PC-3 (cell line): ENCODE data around the gene MDGA2. TPM values are rescaled to one million over a fixed set of nuclear protein-coding genes. Genes with fewer than 3 reads are reported as not detected.
A peak's percentile ranks its signal among the peaks of the same experiment; 100 is the strongest.

Experiments used
- ATAC-seq: fragments of 200-7000 bp; cut with Tn5 transposase; 2 replicates; pipeline ENCODE4 v1.9.1; 2020; ENCODE audit warnings: mild to moderate bottlenecking, moderate library complexity
- BruUV-seq: library from RNA; stranded (reverse); fragments of 400-500 nt; replicated peaks from 2 replicates; lab custom pipeline; 2021; lab: Mats Ljungman, UMichigan
- CTCF ChIA-PET: fragments of 300-600 bp; sonication (Branson Sonifier 250); formaldehyde crosslinking; loops from one replicate; lab custom pipeline; 2022; ENCODE audit warnings: antibody characterized with exemption; lab: Charles Lee
- POLR2A ChIA-PET: fragments of 300-600 bp; sonication (Branson Sonifier 250); formaldehyde crosslinking; loops from one replicate; lab custom pipeline; 2022; ENCODE audit warnings: antibody characterized with exemption; ENCODE audit not compliant: unreplicated experiment; lab: Charles Lee
- DNase-seq: peaks from one replicate; pipeline ENCODE4 v3.0.0-alpha.2; 2015
- H2AFZ ChIP-seq: fragments of 300-600 bp; sonication (generic); 2 replicates; pipeline ENCODE4 v1.6.0; 2016; ENCODE audit warnings: antibody characterized with exemption, low read length
- H3F3A ChIP-seq: fragments of 300-600 bp; sonication (generic); one replicate; pipeline ENCODE4 v1.6.0; 2017; ENCODE audit warnings: antibody characterized with exemption, low read length, control low read depth, mild to moderate bottlenecking; ENCODE audit not compliant: unreplicated experiment
- H3K27ac ChIP-seq: fragments of 300-600 bp; sonication (generic); 2 replicates; pipeline ENCODE4 v1.5.1; 2016; ENCODE audit warnings: mild to moderate bottlenecking, low read length
- H3K27me3 ChIP-seq: fragments of 300-600 bp; sonication (generic); 2 replicates; pipeline ENCODE4 v1.6.1; 2016; ENCODE audit warnings: low read length, mixed read lengths
- H3K36me3 ChIP-seq: fragments of 300-600 bp; sonication (generic); 2 replicates; pipeline ENCODE4 v1.6.1; 2016; ENCODE audit warnings: low read depth, mixed run types, low read length, mixed read lengths
- H3K4me1 ChIP-seq: fragments of 300-600 bp; sonication (generic); 2 replicates; pipeline ENCODE4 v1.5.1; 2016; ENCODE audit warnings: low read length; ENCODE audit not compliant: insufficient read depth
- H3K4me2 ChIP-seq: fragments of 300-600 bp; sonication (generic); 2 replicates; pipeline ENCODE4 v1.6.0; 2016; ENCODE audit warnings: low read length
- H3K4me3 ChIP-seq: fragments of 300-600 bp; sonication (generic); 2 replicates; pipeline ENCODE4 v1.5.1; 2016; ENCODE audit warnings: mild to moderate bottlenecking, low read length, mixed read lengths
- H3K79me2 ChIP-seq: fragments of 300-600 bp; sonication (generic); 2 replicates; pipeline ENCODE4 v1.6.1; 2017; ENCODE audit warnings: low read length, mixed read lengths
- H3K9ac ChIP-seq: fragments of 300-600 bp; sonication (generic); 2 replicates; pipeline ENCODE4 v1.6.0; 2016; ENCODE audit warnings: mild to moderate bottlenecking, low read length
- H3K9me2 ChIP-seq: fragments of 300-600 bp; sonication (generic); replicated peaks from 2 replicates; pipeline ENCODE4 v1.6.1; 2016; ENCODE audit warnings: mixed run types, low read length, mixed read lengths
- H3K9me3 ChIP-seq: fragments of 300-600 bp; sonication (generic); 2 replicates; pipeline ENCODE4 v1.6.1; 2016; ENCODE audit warnings: low read length, mixed read lengths
- H4K20me1 ChIP-seq: fragments of 300-600 bp; sonication (generic); 2 replicates; pipeline ENCODE4 v1.6.1; 2016; ENCODE audit warnings: low read length, mixed read lengths
- EZH2 ChIP-seq: fragments of 300-600 bp; sonication (generic); IDR thresholded peaks from one replicate; pipeline ENCODE4 v1.6.1; 2017; ENCODE audit warnings: antibody characterized with exemption, mild to moderate bottlenecking, low read length; ENCODE audit not compliant: unreplicated experiment
- EZH2phosphoT487 ChIP-seq: fragments of 300-600 bp; sonication (generic); IDR thresholded peaks from 2 replicates; pipeline ENCODE4 v1.6.1; 2018; ENCODE audit warnings: mild to moderate bottlenecking, antibody characterized with exemption, low read length, borderline replicate concordance
- intact Hi-C: fragments of 100-400 bp; cut with micrococcal nuclease; formaldehyde crosslinking; loops from 2 replicates; pipeline ENCODE4 v1.9.0; 2023
- total RNA-seq: library from RNA; depleted of rRNA; stranded (reverse); fragments of >200 nt; gene quantifications from 2 replicates; pipeline ENCODE4 v1.2.3, GENCODE V29; 2014
- TF ChIP-seq, protein P1 (sequence below): fragments of 300-600 bp; sonication (generic); conservative IDR thresholded peaks from 2 replicates; pipeline ENCODE4 v1.5.1; 2017; ENCODE audit warnings: antibody characterized with exemption, low read depth, mild to moderate bottlenecking, low read length

The MDGA2 gene
- total RNA-seq, 1 experiment from 2014 or later, result 0.04 TPM

GRCh38 chr14:47012533-47013280 lies 662.7 kb downstream of the MDGA2 start:
- Histone ChIP-seq H3K36me3 (no peaks in the 10 kb centered on the region), H3F3A (no peaks in the 10 kb centered on the region), H3K4me2 (no peak overlapping the region), H3K27me3 (no peaks in the 10 kb centered on the region), H3K9me2 (no peaks in the 10 kb centered on the region), H3K79me2 (no peaks in the 10 kb centered on the region), H4K20me1 (no peaks in the 10 kb centered on the region), H2AFZ (no peak overlapping the region), H3K27ac (no peak overlapping the region), H3K4me1 (no peaks in the 10 kb centered on the region), H3K9ac (no peak overlapping the region), H3K4me3 (no peak overlapping the region), H3K9me3 (no peaks in the 10 kb centered on the region)
- ChIA-PET CTCF (no interaction called here), POLR2A (no interaction called here)
- no TSS peak for BruUV-seq
- TF ChIP-seq, protein P1, sequence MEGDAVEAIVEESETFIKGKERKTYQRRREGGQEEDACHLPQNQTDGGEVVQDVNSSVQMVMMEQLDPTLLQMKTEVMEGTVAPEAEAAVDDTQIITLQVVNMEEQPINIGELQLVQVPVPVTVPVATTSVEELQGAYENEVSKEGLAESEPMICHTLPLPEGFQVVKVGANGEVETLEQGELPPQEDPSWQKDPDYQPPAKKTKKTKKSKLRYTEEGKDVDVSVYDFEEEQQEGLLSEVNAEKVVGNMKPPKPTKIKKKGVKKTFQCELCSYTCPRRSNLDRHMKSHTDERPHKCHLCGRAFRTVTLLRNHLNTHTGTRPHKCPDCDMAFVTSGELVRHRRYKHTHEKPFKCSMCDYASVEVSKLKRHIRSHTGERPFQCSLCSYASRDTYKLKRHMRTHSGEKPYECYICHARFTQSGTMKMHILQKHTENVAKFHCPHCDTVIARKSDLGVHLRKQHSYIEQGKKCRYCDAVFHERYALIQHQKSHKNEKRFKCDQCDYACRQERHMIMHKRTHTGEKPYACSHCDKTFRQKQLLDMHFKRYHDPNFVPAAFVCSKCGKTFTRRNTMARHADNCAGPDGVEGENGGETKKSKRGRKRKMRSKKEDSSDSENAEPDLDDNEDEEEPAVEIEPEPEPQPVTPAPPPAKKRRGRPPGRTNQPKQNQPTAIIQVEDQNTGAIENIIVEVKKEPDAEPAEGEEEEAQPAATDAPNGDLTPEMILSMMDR, result no peak
- TF ChIP-seq EZH2 (no peak), EZH2phosphoT487 (no peak)
- DNase-seq (peak; percentile 6), ATAC-seq (no peak; the same call in 1 of the 2 replicates)
- intact Hi-C loops, result no loop called here

DNA sequence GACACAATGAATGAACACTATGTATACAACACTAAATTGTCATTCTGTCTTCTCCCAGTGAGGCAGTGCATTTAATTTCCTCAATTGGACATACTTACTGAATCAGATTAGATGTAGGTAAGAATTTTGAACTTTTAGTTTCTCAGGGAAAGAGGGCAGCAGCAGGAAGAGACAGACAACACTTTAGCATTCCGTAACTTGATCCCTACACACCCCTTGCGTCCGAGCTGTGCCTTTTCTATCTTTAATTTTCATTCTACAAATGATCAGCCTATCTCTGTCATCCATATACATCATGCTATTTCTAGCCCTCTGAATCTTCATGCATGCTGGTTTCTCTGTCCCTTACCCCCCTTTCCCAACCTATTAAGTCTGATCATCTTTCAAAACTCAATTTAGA lies 665.8 kb downstream of the MDGA2 start:
- ChIA-PET POLR2A (no interaction called here), CTCF (no interaction called here)
- no peak for TF ChIP-seq EZH2
- TF ChIP-seq EZH2phosphoT487, result no peak
- TF ChIP-seq, protein P1, result no peak
- Histone ChIP-seq H3K4me1 (no peaks in the 10 kb centered on the region), H4K20me1 (no peaks in the 10 kb centered on the region), H3K27me3 (no peaks in the 10 kb centered on the region), H3F3A (no peaks in the 10 kb centered on the region), H3K79me2 (no peaks in the 10 kb centered on the region), H3K27ac (no peak overlapping the region), H3K9ac (no peak overlapping the region), H3K4me2 (no peak overlapping the region), H3K36me3 (no peaks in the 10 kb centered on the region), H3K9me3 (no peaks in the 10 kb centered on the region), H2AFZ (no peak overlapping the region), H3K4me3 (no peak overlapping the region), H3K9me2 (no peaks in the 10 kb centered on the region)
- no peak for ATAC-seq
- DNase-seq, result no peak
- BruUV-seq, result no TSS peak
- intact Hi-C loops, result no loop called here

- Histone ChIP-seq H3K4me1 (no peaks in the 10 kb centered on the region), H3K36me3 (no peaks in the 10 kb centered on the region), H4K20me1 (no peaks in the 10 kb centered on the region), H3K27ac (no peak overlapping the region), H3K4me3 (no peak overlapping the region), H3K9ac (no peak overlapping the region), H3K79me2 (no peaks in the 10 kb centered on the region), H3F3A (no peaks in the 10 kb centered on the region), H3K9me3 (no peaks in the 10 kb centered on the region), H2AFZ (no peak overlapping the region), H3K27me3 (no peaks in the 10 kb centered on the region), H3K4me2 (no peak overlapping the region), H3K9me2 (no peaks in the 10 kb centered on the region)
- POLR2A ChIA-PET, result no interaction called here
- no peak for TF ChIP-seq EZH2
- no peak for TF ChIP-seq EZH2phosphoT487
- TF ChIP-seq, protein P1, result no peak
- ATAC-seq (no peak), DNase-seq (no peak)
- intact Hi-C loops, result no loop called here
- CTCF ChIA-PET, result no interaction called here
- no TSS peak for BruUV-seq
These were observed 666.7 kb downstream of the MDGA2 start for GRCh38 chr14:47008732-47009131.
